NK-92 (cell line): ENCODE measurements around the gene SLC8B1.

Source experiments
- DNase-seq: peaks from one replicate; lab custom pipeline; 2025; ENCODE audit not compliant: unreplicated experiment; lab: John Stamatoyannopoulos, UW

The SLC8B1 gene

GRCh38 chr12:113271853-113272561, 62.9 kb downstream of the SLC8B1 start:
- DNase-seq: no peak

GRCh38 chr12:113271466-113271852, 63.5 kb downstream of the SLC8B1 start:
- no peak for DNase-seq

- DNase-seq: no peak
Measured at GRCh38 chr12:113270709-113271009, 64.2 kb downstream of the SLC8B1 start.

GRCh38 chr12:113269257-113269943, 65.5 kb downstream of the SLC8B1 start:
- no peak for DNase-seq

- no peak for DNase-seq
Measured at GRCh38 chr12:113268621-113269020, 66.3 kb downstream of the SLC8B1 start.

- DNase-seq: no peak
Measured at GRCh38 chr12:113268136-113268535, 66.8 kb downstream of the SLC8B1 start.

GRCh38 chr12:113267621-113268020, 67.3 kb downstream of the SLC8B1 start:
- DNase-seq: no peak

- DNase-seq: no peak
Measured at GRCh38 chr12:113266106-113266895, 68.6 kb downstream of the SLC8B1 start.

- DNase-seq: no peak
Measured at GRCh38 chr12:113263431-113263963, 71.4 kb downstream of the SLC8B1 start.

- DNase-seq: no peak
Measured at GRCh38 chr12:113262710-113263109, 72.2 kb downstream of the SLC8B1 start.

GRCh38 chr12:113261847-113262470, 73.0 kb downstream of the SLC8B1 start:
- no peak for DNase-seq

- DNase-seq: no peak
Measured at GRCh38 chr12:113260636-113261300, 74.1 kb downstream of the SLC8B1 start.

- DNase-seq: no peak
Measured at GRCh38 chr12:113260127-113260526, 74.8 kb downstream of the SLC8B1 start.

GRCh38 chr12:113257564-113257963, 77.3 kb downstream of the SLC8B1 start:
- no peak for DNase-seq

- DNase-seq: no peak
Measured at GRCh38 chr12:113254298-113254697, 80.6 kb downstream of the SLC8B1 start.

- no peak for DNase-seq
Measured at GRCh38 chr12:113253532-113254285, 81.2 kb downstream of the SLC8B1 start.

GRCh38 chr12:113252494-113252893, 82.4 kb downstream of the SLC8B1 start:
- DNase-seq: no peak

GRCh38 chr12:113251404-113252070, 83.4 kb downstream of the SLC8B1 start:
- no peak for DNase-seq

GRCh38 chr12:113250045-113250444, 84.9 kb downstream of the SLC8B1 start:
- DNase-seq: no peak

GRCh38 chr12:113249546-113249945, 85.4 kb downstream of the SLC8B1 start:
- DNase-seq: no peak
